Fibroblast of pulmonary artery (primary cell): Measurements from ENCODE around the gene URGCP.

Experiments
- DNase-seq: peaks from one replicate; pipeline ENCODE4 v3.0.0-alpha.2; 2010; ENCODE audit warnings: low read depth
- H3K4me3 ChIP-seq: replicated peaks from 2 replicates; pipeline ENCODE4 v1.5.1; 2011; ENCODE audit warnings: low read depth, mild to moderate bottlenecking, control low read depth, low read length, moderate library complexity
- CTCF ChIP-seq: IDR thresholded peaks from 2 replicates; pipeline ENCODE4 v1.5.1; 2011; ENCODE audit warnings: mild to moderate bottlenecking, control low read depth, low read length, inconsistent platforms; ENCODE audit errors: missing control alignments

The URGCP gene

GRCh38 chr7:43876241-43876640, 30.2 kb downstream of the URGCP start:
- DNase-seq = no peak
- no peak for TF ChIP-seq CTCF
- H3K4me3 ChIP-seq = no peak overlapping the region

GRCh38 chr7:43873300-43873699, 33.1 kb downstream of the URGCP start:
- no peak for TF ChIP-seq CTCF
- peak; percentile 69 for DNase-seq
- no peak overlapping the region for H3K4me3 ChIP-seq

GRCh38 chr7:43872406-43873110, 33.8 kb downstream of the URGCP start:
- H3K4me3 ChIP-seq = no peak overlapping the region
- peak; percentile 77 for DNase-seq
- no peak for TF ChIP-seq CTCF

- H3K4me3 ChIP-seq = no peak overlapping the region
- no peak for DNase-seq
- TF ChIP-seq CTCF = no peak
Observed at GRCh38 chr7:43871064-43871463, 35.3 kb downstream of the URGCP start.

- H3K4me3 ChIP-seq = no peak overlapping the region
- no peak for DNase-seq
- TF ChIP-seq CTCF = no peak
Observed at GRCh38 chr7:43870316-43870715, 36.1 kb downstream of the URGCP start.

GRCh38 chr7:43869867-43870240, 36.5 kb downstream of the URGCP start:
- no peak for TF ChIP-seq CTCF
- H3K4me3 ChIP-seq = peak overlapping the region; percentile 79
- DNase-seq = peak; percentile 91
